OCI-LY7 (cell line): Measurements from ENCODE around the gene UTS2R.

Source experiments
- CTCF ChIP-seq: fragments of 200-600 bp; sonication (generic); conservative IDR thresholded peaks from 2 replicates; pipeline ENCODE4 v1.5.1; 2014; ENCODE audit warnings: mild to moderate bottlenecking, antibody characterized with exemption, low read length, moderate library complexity, mixed read lengths
- EZH2phosphoT487 ChIP-seq: fragments of 200-600 bp; sonication (generic); IDR thresholded peaks from 2 replicates; pipeline ENCODE4 v1.6.1; 2018; ENCODE audit warnings: low read depth, borderline replicate concordance, mild to moderate bottlenecking, mixed run types, antibody characterized with exemption, low read length, moderate library complexity, mixed read lengths

- TF ChIP-seq CTCF = no peak
- no peak for TF ChIP-seq EZH2phosphoT487
Measured at GRCh38 chr17:82396601-82397435, 25.3 kb downstream of the UTS2R start.
